IPS DF 4.7 (cell line): ENCODE measurements around the gene APOBEC3C.
"Not testable (repeated sequence)": the region's sequence is repeated elsewhere in the genome, so short reads cannot be mapped to it uniquely, and the experiment has no call there.

Experiments used
- DNase-seq: peaks from one replicate; pipeline ENCODE4 v3.0.0-alpha.2; 2013; ENCODE audit warnings: low spot score; ENCODE audit errors: extremely low read depth

Gene APOBEC3C

DNA sequence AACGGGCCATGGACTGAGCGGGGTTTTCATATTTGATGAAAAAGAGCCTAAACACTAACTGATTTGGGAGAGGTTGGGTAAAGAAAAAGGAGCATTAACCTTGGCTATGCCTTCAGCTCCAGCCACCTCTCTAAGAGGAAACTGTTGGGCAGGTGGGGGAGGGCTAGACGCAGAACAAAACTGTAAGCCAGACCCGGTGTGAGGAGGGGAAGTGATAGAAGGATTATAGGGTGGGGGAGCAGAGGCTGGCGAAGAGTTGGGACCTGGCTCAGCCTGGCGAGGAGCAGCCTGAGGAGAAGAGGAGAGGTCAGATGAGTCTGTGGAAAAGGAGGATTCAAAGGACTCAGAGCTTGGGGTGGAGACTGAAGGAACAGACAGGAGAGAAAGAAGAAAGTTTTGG is 47.2 kb downstream of the APOBEC3C start:
- not testable (repeated sequence) for DNase-seq

DNA sequence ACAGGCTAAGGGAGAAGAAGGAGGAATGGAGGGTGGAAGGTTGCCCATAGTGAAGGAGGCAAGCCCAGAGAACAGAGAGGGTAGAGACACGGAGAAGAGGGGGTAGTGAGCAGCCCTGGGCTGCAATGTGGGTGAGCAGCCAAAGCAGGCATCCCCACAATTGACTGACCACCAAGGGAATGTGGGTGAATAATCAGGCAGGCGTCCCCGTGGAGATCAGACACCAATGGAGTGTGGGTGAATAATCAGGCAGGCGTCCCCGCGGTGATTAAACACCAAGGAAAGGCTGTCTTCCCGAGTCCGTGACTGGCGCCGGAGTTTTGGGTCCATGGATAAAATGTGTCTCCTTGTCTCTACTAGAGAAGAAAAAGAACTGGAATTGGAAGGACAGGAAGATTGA is 47.9 kb downstream of the APOBEC3C start:
- not testable (repeated sequence) for DNase-seq

DNA sequence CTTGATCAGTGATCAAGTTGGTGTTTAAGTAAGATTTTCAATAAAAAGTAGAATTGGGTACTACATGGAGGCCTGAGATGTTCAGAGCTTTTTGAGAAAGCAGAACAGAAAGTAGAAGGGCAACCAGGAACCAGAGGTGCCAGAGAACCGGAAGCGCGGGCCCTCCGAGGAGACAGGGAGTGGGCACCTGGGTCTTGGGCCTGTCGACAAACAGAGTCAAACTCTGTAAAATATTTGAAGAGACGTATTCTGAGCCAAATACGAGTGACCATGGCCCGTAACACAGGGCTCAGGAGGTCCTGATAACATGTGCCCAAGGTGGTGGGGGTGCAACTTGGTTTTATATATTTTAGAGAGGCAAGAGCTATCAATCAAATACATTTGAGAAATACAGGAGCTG is 49.8 kb downstream of the APOBEC3C start:
- DNase-seq = not testable (repeated sequence)

DNA sequence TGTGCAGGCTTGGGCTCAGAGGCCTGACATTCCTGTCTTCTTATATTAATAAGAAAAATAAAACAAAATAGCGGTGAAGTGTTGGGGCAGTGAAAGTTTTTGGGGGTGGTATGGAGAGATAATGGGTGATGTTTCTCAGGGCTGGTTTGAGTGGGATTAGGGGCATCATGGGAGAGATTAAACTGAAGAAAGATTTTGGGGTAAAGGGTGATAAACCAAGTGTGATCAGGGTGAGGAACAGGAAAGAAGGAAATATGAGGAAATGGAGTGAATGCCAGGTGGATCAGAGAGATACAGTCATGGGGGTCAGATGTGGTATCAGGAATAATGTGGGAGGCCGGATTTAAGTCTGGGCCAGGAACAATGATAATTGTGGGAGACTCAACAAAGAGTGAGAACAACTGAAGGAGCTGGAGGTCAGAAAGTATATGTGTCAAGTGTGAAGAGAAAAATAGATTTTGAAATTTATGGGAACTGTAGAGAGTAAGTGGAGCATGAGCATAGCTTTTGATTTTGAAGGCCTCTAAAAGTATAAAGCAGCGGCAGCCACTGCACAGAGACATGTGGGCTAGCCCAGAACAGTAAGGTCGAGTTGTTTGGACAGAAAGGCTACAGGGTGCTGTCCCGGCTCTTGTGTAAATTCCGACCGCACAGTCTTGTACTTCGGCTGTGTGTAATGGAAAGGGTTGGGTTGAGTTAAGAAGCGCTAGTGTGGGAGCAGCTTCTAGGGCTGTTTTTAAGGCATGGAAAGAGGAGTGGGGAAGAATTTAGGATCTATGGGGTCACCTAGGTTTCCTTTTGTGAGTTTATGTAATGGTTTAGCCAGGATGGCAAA is 52.6 kb downstream of the APOBEC3C start:
- not testable (repeated sequence) for DNase-seq

DNA sequence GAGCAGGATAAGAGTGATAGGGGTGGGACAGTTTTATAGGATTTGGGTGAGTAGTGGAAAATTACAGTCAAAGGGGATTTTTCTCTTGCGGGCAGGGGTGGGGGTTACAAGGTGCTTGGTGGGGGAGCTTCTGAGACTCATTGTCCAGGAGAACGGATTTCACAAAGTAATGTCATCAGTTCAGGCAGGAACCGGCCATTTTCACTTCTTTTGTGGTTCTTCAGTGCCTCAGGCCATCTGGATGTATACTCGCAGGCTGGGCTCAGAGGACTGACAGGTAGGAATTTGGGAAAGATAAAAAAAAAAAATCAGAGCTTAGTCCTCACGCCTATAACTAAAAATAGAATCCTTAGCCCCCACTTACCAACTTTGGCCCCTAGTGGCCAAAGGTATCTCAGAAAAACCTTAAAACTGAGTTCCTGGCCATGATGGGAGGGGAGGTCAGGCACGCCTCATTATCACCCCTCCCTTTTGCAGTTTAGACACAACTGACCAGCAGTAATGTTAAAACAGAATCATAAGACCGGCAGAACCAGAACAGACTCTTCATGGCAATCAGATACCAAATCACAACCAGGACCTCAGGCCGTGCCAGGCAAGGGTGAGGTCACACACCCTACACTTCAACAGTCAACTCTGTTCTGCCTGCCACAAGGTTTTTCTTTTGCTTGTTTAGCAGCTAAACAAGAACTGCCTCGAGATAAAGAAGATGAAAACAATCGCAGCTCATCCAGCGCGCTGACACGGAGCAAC is 54.2 kb downstream of the APOBEC3C start:
- DNase-seq = no peak
